ENCODE data around the gene RARRES2.
A peak's percentile ranks its signal among the peaks of the same experiment; 100 is the strongest.

RARRES2 gene

DNA sequence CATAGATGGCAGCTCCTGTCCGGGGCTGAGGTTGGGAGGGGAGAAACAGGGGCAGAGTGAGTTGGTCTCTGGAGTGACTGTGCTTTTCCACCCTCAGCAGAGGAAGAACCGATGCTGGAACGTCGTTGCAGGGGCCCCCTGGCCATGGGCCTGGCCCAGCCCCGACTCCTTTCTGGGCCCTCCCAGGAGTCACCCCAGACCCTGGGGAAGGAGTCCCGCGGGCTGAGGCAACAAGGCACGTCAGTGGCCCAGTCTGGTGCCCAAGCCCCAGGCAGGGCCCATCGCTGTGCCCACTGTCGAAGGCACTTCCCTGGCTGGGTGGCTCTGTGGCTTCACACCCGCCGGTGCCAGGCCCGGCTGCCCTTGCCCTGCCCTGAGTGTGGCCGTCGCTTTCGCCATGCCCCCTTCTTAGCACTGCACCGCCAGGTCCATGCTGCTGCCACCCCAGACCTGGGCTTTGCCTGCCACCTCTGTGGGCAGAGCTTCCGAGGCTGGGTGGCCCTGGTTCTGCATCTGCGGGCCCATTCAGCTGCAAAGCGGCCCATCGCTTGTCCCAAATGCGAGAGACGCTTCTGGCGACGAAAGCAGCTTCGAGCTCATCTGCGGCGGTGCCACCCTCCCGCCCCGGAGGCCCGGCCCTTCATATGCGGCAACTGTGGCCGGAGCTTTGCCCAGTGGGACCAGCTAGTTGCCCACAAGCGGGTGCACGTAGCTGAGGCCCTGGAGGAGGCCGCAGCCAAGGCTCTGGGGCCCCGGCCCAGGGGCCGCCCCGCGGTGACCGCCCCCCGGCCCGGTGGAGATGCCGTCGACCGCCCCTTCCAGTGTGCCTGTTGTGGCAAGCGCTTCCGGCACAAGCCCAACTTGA, 29.9 kb upstream of the RARRES2 start:
- Histone ChIP-seq H3K4me3 (ENCODE audit: low read length) (no peak overlapping the region), H3F3A (ENCODE audit: control insufficient read depth, insufficient read depth) (peaks cover 20% of the 10 kb centered on the region), H3K27ac (ENCODE audit: low read depth, low read length) (no peak overlapping the region), H3K79me2 (ENCODE audit: control insufficient read depth, low read length) (peaks cover 64% of the 10 kb centered on the region), H3K9me3 (ENCODE audit: control insufficient read depth, insufficient read depth, low read length) (no peaks in the 10 kb centered on the region), H3K27me3 (ENCODE audit: control insufficient read depth, low read length) (no peaks in the 10 kb centered on the region), H3K36me3 (ENCODE audit: control insufficient read depth, low read length) (peaks cover 62% of the 10 kb centered on the region), H3K4me1 (ENCODE audit: control insufficient read depth, low read length) (peaks cover 65% of the 10 kb centered on the region), H3K4me2 (ENCODE audit: low read length) (peak overlapping the region; percentile 73; the same call in 1 of the 2 replicates), H4K20me1 (ENCODE audit: control insufficient read depth, insufficient read depth, low read depth, low read length) (peaks cover 12% of the 10 kb centered on the region), H3K9me2 (replicated peaks; ENCODE audit: control insufficient read depth, low read length) (no peaks in the 10 kb centered on the region)
- TF ChIP-seq, protein P1, sequence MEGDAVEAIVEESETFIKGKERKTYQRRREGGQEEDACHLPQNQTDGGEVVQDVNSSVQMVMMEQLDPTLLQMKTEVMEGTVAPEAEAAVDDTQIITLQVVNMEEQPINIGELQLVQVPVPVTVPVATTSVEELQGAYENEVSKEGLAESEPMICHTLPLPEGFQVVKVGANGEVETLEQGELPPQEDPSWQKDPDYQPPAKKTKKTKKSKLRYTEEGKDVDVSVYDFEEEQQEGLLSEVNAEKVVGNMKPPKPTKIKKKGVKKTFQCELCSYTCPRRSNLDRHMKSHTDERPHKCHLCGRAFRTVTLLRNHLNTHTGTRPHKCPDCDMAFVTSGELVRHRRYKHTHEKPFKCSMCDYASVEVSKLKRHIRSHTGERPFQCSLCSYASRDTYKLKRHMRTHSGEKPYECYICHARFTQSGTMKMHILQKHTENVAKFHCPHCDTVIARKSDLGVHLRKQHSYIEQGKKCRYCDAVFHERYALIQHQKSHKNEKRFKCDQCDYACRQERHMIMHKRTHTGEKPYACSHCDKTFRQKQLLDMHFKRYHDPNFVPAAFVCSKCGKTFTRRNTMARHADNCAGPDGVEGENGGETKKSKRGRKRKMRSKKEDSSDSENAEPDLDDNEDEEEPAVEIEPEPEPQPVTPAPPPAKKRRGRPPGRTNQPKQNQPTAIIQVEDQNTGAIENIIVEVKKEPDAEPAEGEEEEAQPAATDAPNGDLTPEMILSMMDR (IDR thresholded peaks at IDR 0.05; ENCODE audit: low read depth, low read length, poor library complexity, severe bottlenecking) = no peak
- TF ChIP-seq EZH2phosphoT487 (IDR thresholded peaks at IDR 0.05; ENCODE audit: borderline replicate concordance, low read length) = no peak

DNA sequence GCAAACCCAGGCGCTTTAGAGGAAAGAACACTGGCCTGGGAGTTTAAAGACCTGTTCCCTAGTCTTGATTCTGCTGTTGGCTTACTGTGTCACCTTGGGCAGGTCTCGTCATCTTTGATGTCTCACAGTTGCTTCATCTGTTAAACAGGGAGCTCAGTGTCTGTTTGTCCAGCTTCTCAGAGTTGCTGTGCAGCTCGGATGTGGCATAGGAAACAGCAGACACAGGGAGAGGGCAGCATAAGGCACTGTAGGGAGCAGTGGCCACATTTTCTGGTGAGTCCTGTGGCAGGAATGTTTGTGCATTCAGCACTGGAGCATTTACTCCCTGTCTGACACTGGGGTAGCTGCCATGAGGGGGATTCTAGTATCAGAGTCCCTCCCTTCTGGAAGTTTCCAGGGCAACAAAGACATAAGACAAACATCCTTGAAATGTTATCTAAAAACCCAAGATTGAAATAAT, 29.2 kb upstream of the RARRES2 start:
- H3K9me2 ChIP-seq (replicated peaks; ENCODE audit: control insufficient read depth, low read length) = no peaks in the 10 kb centered on the region
- no peak for TF ChIP-seq EZH2phosphoT487 (IDR thresholded peaks at IDR 0.05; ENCODE audit: borderline replicate concordance, low read length)
- TF ChIP-seq, protein P1 (IDR thresholded peaks at IDR 0.05; ENCODE audit: low read depth, low read length, poor library complexity, severe bottlenecking) = no peak
- peaks cover 59% of the 10 kb centered on the region for H3K36me3 ChIP-seq (ENCODE audit: control insufficient read depth, low read length)
- H3K27me3 ChIP-seq (ENCODE audit: control insufficient read depth, low read length) = no peaks in the 10 kb centered on the region
- H3K4me3 ChIP-seq (ENCODE audit: low read length) = peak overlapping the region; percentile 85
- peak overlapping the region; percentile 90; the same call in 1 of the 2 replicates for H3K27ac ChIP-seq (ENCODE audit: low read depth, low read length)
- peak overlapping the region; percentile 73 for H3K4me2 ChIP-seq (ENCODE audit: low read length)
- no peaks in the 10 kb centered on the region for H3K9me3 ChIP-seq (ENCODE audit: control insufficient read depth, insufficient read depth, low read length)
- peaks cover 66% of the 10 kb centered on the region for H3K4me1 ChIP-seq (ENCODE audit: control insufficient read depth, low read length)
- peaks cover 12% of the 10 kb centered on the region for H4K20me1 ChIP-seq (ENCODE audit: control insufficient read depth, insufficient read depth, low read depth, low read length)
- peaks cover 64% of the 10 kb centered on the region for H3K79me2 ChIP-seq (ENCODE audit: control insufficient read depth, low read length)
- H3F3A ChIP-seq (ENCODE audit: control insufficient read depth, insufficient read depth) = peaks cover 20% of the 10 kb centered on the region

DNA sequence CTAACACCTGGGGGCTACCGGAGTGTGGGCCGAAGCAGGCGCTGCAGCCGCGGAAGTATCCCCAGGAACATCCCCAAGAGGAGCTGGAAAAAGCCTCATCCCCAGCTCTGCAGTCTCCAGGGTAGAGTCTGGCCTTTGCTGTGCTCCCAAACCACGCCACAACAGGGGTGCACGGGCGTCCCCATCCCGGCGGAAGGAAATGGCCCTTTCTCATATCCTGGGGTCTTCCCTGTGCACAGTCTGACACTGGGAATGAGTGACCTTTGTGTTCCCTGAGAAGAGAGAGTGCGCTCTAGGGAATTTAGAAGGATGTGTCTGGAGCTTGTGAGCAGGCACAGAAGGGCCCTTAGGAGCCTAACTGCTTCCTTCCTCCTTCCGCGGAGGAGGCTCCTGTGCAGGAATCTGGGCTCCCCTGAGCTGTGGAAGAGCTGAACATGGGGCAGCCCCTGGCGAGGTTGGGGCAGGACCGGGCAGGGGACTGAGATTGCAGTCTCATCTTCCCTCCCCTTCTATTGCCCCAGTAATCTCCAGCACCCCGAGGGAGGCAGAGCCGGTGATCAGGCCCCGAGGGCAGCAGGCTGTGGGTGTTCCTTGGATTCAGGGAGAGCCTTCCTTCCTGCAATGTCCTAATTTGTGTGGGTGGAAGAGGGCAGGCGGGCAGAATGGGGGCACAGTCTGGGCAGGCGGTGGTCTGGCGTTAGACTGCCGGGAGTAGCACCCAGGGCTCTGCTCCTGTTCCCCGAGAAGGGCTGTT, 28.5 kb upstream of the RARRES2 start:
- peak overlapping the region; percentile 90 for H3K27ac ChIP-seq (ENCODE audit: low read depth, low read length)
- H3K4me3 ChIP-seq (ENCODE audit: low read length) = peak overlapping the region; percentile 85
- peaks cover 59% of the 10 kb centered on the region for H3K36me3 ChIP-seq (ENCODE audit: control insufficient read depth, low read length)
- no peaks in the 10 kb centered on the region for H3K9me3 ChIP-seq (ENCODE audit: control insufficient read depth, insufficient read depth, low read length)
- peaks cover 73% of the 10 kb centered on the region for H3K4me1 ChIP-seq (ENCODE audit: control insufficient read depth, low read length)
- peaks cover 64% of the 10 kb centered on the region for H3K79me2 ChIP-seq (ENCODE audit: control insufficient read depth, low read length)
- no peaks in the 10 kb centered on the region for H3K9me2 ChIP-seq (replicated peaks; ENCODE audit: control insufficient read depth, low read length)
- peaks cover 22% of the 10 kb centered on the region for H3F3A ChIP-seq (ENCODE audit: control insufficient read depth, insufficient read depth)
- H4K20me1 ChIP-seq (ENCODE audit: control insufficient read depth, insufficient read depth, low read depth, low read length) = peaks cover 12% of the 10 kb centered on the region
- TF ChIP-seq, protein P1 (IDR thresholded peaks at IDR 0.05; ENCODE audit: low read depth, low read length, poor library complexity, severe bottlenecking) = no peak
- no peak for TF ChIP-seq EZH2phosphoT487 (IDR thresholded peaks at IDR 0.05; ENCODE audit: borderline replicate concordance, low read length)
- H3K4me2 ChIP-seq (ENCODE audit: low read length) = peak overlapping the region; percentile 73
- H3K27me3 ChIP-seq (ENCODE audit: control insufficient read depth, low read length) = no peaks in the 10 kb centered on the region

All from DOHH2 (cell line).